Liver (tissue), 9 donors: ENCODE results near the gene PIGA. TPM values are rescaled to one million over a fixed set of nuclear protein-coding genes. Genes with fewer than 3 reads are reported as not detected.

Experiments used
- DNase-seq: peaks from one replicate; pipeline ENCODE4 v3.0.0-alpha.2; 2017; ENCODE audit warnings: low spot score
- H3K27ac ChIP-seq, 2 donors: one replicate each; pipeline ENCODE4 v1.7.0; 2013; ENCODE audit warnings: inconsistent platforms in 2 of 2, low read length in 2 of 2, control low read depth in 1 of 2, low read depth in 1 of 2, mild to moderate bottlenecking in 1 of 2
- H3K27me3 ChIP-seq, 4 donors: one replicate each; pipeline versions ENCODE4 v1.6.1 to v1.7.0; 2013; ENCODE audit warnings: low read length in 3 of 4, inconsistent platforms in 1 of 4, mild to moderate bottlenecking in 1 of 4, moderate library complexity in 1 of 4; ENCODE audit not compliant: control insufficient read depth in 4 of 4, insufficient read depth in 4 of 4
- H3K36me3 ChIP-seq, 4 donors: one replicate each; pipeline versions ENCODE4 v1.6.1 to v1.7.0; 2013; ENCODE audit warnings: low read length in 3 of 4, mild to moderate bottlenecking in 3 of 4, low read depth in 1 of 4, moderate library complexity in 1 of 4; ENCODE audit not compliant: control insufficient read depth in 4 of 4, insufficient read depth in 3 of 4
- H3K4me1 ChIP-seq, 4 donors: one replicate each; pipeline versions ENCODE4 v1.6.1 to v1.7.0; 2013; ENCODE audit warnings: low read length in 3 of 4, mild to moderate bottlenecking in 3 of 4, moderate library complexity in 1 of 4; ENCODE audit not compliant: control insufficient read depth in 4 of 4, insufficient read depth in 4 of 4
- H3K4me3 ChIP-seq, 3 donors: one replicate each; pipeline versions ENCODE4 v1.6.1 to v1.7.0; 2013; ENCODE audit warnings: low read length in 3 of 3, control low read depth in 1 of 3, low read depth in 1 of 3, mild to moderate bottlenecking in 1 of 3
- H3K9ac ChIP-seq, 2 donors: one replicate each; pipeline ENCODE4 v1.7.0; 2013; ENCODE audit warnings: low read length in 2 of 2, mild to moderate bottlenecking in 2 of 2, moderate library complexity in 2 of 2, control low read depth in 1 of 2, low read depth in 1 of 2
- H3K9me3 ChIP-seq, 4 donors: one replicate each; pipeline versions ENCODE4 v1.6.1 to v1.7.0; 2013; ENCODE audit warnings: low read length in 3 of 4; ENCODE audit not compliant: control insufficient read depth in 4 of 4
- EGR1 ChIP-seq, 2 donors: IDR thresholded peaks; 2 replicates each; pipeline ENCODE4 v1.6.1; 2016 to 2018; ENCODE audit warnings: antibody characterized with exemption in 2 of 2, low read depth in 2 of 2
- FOXA1 ChIP-seq: IDR thresholded peaks from 2 replicates; pipeline ENCODE4 v1.6.1; 2016; ENCODE audit warnings: antibody characterized with exemption
- FOXA2 ChIP-seq: IDR thresholded peaks from 2 replicates; pipeline ENCODE4 v1.6.1; 2016; ENCODE audit warnings: antibody characterized with exemption
- GABPA ChIP-seq, 2 donors: IDR thresholded peaks in 1 of 2; conservative IDR thresholded peaks in 1 of 2; 2 replicates each; pipeline ENCODE4 v1.6.1; 2016; ENCODE audit warnings: antibody characterized with exemption in 2 of 2, mild to moderate bottlenecking in 1 of 2, moderate library complexity in 1 of 2
- HNF4A ChIP-seq, 2 donors: conservative IDR thresholded peaks; 2 replicates each; pipeline ENCODE4 v1.6.1; 2016; ENCODE audit warnings: antibody characterized with exemption in 2 of 2, mild to moderate bottlenecking in 2 of 2
- HNF4G ChIP-seq: IDR thresholded peaks from 2 replicates; pipeline ENCODE4 v1.6.1; 2016; ENCODE audit warnings: antibody characterized with exemption
- JUND ChIP-seq, 2 donors: IDR thresholded peaks; 2 replicates each; pipeline ENCODE4 v1.6.1; 2016; ENCODE audit warnings: antibody characterized with exemption in 2 of 2
- NR2F2 ChIP-seq: IDR thresholded peaks from 2 replicates; pipeline ENCODE4 v1.6.1; 2016; ENCODE audit warnings: antibody characterized with exemption
- RAD21 ChIP-seq, 2 donors: IDR thresholded peaks; 2 replicates each; pipeline ENCODE4 v1.6.1; 2016; ENCODE audit warnings: antibody characterized with exemption in 2 of 2, mild to moderate bottlenecking in 2 of 2
- RXRA ChIP-seq, 2 donors: IDR thresholded peaks; 2 replicates each; pipeline ENCODE4 v1.6.1; 2017 to 2018; ENCODE audit warnings: antibody characterized with exemption in 2 of 2, mild to moderate bottlenecking in 1 of 2
- SP1 ChIP-seq: IDR thresholded peaks from 2 replicates; pipeline ENCODE4 v1.6.1; 2018; ENCODE audit warnings: antibody characterized with exemption, mild to moderate bottlenecking
- TAF1 ChIP-seq: conservative IDR thresholded peaks from 2 replicates; pipeline ENCODE4 v1.6.1; 2016; ENCODE audit warnings: antibody characterized with exemption, mild to moderate bottlenecking
- YY1 ChIP-seq: IDR thresholded peaks from 2 replicates; pipeline ENCODE4 v1.6.1; 2016; ENCODE audit warnings: antibody characterized with exemption, mild to moderate bottlenecking
- WGBS: extraction: QIAGEN DNeasy Blood & Tissue Kit; methylation state at CpG from one replicate; pipeline ENCODE4 v1.1.7; 2013; 5-methylcytosine and 5-hydroxymethylcytosine counted together
- polyA plus RNA-seq, 2 donors: library from polyadenylated mRNA; stranded (reverse) in 1 of 2; unstranded in 1 of 2; fragments of 200-250 nt in 1 of 2; fragments of >200 nt in 1 of 2; fragmentation: Nextera tagmentation in 1 of 2; extraction: Ambion mirVana in 1 of 2; gene quantifications; one replicate each; pipeline versions ENCODE4 v1.2.1 to v1.2.3, GENCODE V29; 2013 to 2015
- total RNA-seq, 2 donors: library from RNA; depleted of rRNA; stranded (reverse); fragments of >200 nt; gene quantifications; one replicate each; pipeline ENCODE4 v1.2.3, GENCODE V29; 2014
- TF ChIP-seq, protein P1 (sequence below): IDR thresholded peaks from 2 replicates; pipeline ENCODE4 v1.6.1; 2016; ENCODE audit warnings: antibody characterized with exemption
- TF ChIP-seq, protein P2 (sequence below): IDR thresholded peaks from 2 replicates; pipeline ENCODE4 v1.6.1; 2016; ENCODE audit warnings: antibody characterized with exemption
- TF ChIP-seq, protein P3 (sequence below): IDR thresholded peaks from 2 replicates; pipeline ENCODE4 v1.6.1; 2016; ENCODE audit warnings: antibody characterized with exemption, mild to moderate bottlenecking
- TF ChIP-seq, protein P4 (sequence below): fragments of 150-350 bp; IDR thresholded peaks from 2 replicates; pipeline ENCODE4 v1.5.1; 2017; ENCODE audit warnings: improper control_type of control experiment, low read depth, low read length; ENCODE audit not compliant: missing input control
- TF ChIP-seq, protein P5 (sequence below): IDR thresholded peaks from 2 replicates; pipeline ENCODE4 v1.6.1; 2016; ENCODE audit warnings: antibody characterized with exemption
- donor health status: healthy.
- donor health status: healthy.
- donor health status: healthy.
- donor health status: healthy.
- donor health status: healthy.

The PIGA gene
- total and polyA plus RNA-seq, 4 donors: 3.0 to 8.7 (median 5.6) TPM

DNA sequence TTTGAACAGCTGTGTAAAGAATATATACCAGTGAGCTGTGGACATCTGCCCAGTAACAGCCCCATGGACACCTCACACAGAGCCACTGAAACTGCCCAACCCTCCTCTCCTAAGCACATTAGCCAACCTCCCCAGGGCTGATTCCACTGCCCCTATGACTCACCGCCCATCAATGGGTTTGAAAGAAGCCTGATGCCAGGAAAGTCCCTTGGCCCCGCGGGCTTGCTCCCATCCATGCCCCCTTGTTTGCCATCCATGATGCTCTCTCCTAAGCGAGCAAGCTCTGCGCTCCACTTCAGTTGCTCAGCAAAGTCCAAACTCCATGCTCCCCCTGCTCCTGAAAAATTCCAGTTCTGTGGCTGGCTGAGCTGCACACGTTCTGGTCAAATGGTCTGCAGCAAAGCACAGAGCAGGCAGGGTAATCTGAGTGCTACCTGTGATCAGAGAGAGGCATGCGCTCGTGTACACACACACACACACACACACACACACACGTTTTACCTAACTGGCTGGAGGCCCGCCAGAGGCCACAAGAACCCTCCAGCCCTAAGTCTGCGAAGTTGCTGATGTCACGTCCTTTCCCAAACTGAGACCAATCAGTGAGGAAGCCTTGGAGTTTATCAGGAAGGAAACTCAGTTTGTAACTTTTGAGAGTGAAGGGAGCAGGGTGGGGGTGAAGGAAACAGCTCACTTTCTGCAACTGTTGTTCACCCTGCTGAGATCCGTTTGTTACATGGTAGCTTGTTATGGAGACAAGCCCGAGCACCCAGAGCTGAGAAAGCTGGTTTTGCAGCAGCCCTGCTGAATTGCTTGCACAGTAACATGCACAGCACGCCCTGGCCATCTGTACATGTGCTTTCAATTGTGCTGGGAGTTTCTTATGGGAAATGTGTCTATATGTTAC, 65.5 kb downstream of the PIGA start, which contains the start of gene ASB9:
Gene ASB9, minus strand, starts transcription at position 466 of the 904 bp plus-strand sequence. Its CDS starts 209 bp downstream, at position 257.
- Histone ChIP-seq H3K27me3 (no peaks in the 10 kb centered on the region), H3K4me1 (peaks cover 4 to 15% (median 9%) of the 10 kb centered on the region in 4 donors), H3K27ac (peak within 1 kb of the TSS; percentile 85 to 88), H3K9ac (peak within 1 kb of the TSS; percentile 47 to 75), H3K4me3 (peak within 1 kb of the TSS in 1 of 3 donors; percentile 23), H3K36me3 (peaks cover 0 to 2% (median 0%) of the 10 kb centered on the region in 4 donors), H3K9me3 (no peaks in the 10 kb centered on the region)
- DNase-seq: peak; percentile 49
- 6% methylated on average over 15 of the region's 15 CpGs for WGBS
- TF ChIP-seq HNF4A (conservative IDR thresholded peaks at IDR 0.05) (peak; percentile 79 to 81), RAD21 (IDR thresholded peaks at IDR 0.05) (peak; percentile 28 to 31), FOXA2 (no peak), FOXA1 (no peak), NR2F2 (no peak), SP1 (peak; percentile 87), RXRA (IDR thresholded peaks at IDR 0.05) (peak; percentile 79 to 92), HNF4G (peak; percentile 46), YY1 (peak; percentile 81), EGR1 (IDR thresholded peaks at IDR 0.05; ENCODE audit: low read depth in 2 of 2) (no peak), JUND (IDR thresholded peaks at IDR 0.05) (peak; percentile 92 to 96), TAF1 (peak; percentile 21), GABPA (IDR thresholded peaks at IDR 0.05 in 1 of 2, conservative IDR thresholded peaks at IDR 0.05 in 1 of 2) (peak in 1 of 2 donors; percentile 38)
- TF ChIP-seq, protein P1, sequence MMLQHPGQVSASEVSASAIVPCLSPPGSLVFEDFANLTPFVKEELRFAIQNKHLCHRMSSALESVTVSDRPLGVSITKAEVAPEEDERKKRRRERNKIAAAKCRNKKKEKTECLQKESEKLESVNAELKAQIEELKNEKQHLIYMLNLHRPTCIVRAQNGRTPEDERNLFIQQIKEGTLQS: peak; percentile 84
- TF ChIP-seq, protein P2, sequence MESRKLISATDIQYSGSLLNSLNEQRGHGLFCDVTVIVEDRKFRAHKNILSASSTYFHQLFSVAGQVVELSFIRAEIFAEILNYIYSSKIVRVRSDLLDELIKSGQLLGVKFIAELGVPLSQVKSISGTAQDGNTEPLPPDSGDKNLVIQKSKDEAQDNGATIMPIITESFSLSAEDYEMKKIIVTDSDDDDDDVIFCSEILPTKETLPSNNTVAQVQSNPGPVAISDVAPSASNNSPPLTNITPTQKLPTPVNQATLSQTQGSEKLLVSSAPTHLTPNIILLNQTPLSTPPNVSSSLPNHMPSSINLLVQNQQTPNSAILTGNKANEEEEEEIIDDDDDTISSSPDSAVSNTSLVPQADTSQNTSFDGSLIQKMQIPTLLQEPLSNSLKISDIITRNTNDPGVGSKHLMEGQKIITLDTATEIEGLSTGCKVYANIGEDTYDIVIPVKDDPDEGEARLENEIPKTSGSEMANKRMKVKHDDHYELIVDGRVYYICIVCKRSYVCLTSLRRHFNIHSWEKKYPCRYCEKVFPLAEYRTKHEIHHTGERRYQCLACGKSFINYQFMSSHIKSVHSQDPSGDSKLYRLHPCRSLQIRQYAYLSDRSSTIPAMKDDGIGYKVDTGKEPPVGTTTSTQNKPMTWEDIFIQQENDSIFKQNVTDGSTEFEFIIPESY: peak; percentile 57
- TF ChIP-seq, protein P3, sequence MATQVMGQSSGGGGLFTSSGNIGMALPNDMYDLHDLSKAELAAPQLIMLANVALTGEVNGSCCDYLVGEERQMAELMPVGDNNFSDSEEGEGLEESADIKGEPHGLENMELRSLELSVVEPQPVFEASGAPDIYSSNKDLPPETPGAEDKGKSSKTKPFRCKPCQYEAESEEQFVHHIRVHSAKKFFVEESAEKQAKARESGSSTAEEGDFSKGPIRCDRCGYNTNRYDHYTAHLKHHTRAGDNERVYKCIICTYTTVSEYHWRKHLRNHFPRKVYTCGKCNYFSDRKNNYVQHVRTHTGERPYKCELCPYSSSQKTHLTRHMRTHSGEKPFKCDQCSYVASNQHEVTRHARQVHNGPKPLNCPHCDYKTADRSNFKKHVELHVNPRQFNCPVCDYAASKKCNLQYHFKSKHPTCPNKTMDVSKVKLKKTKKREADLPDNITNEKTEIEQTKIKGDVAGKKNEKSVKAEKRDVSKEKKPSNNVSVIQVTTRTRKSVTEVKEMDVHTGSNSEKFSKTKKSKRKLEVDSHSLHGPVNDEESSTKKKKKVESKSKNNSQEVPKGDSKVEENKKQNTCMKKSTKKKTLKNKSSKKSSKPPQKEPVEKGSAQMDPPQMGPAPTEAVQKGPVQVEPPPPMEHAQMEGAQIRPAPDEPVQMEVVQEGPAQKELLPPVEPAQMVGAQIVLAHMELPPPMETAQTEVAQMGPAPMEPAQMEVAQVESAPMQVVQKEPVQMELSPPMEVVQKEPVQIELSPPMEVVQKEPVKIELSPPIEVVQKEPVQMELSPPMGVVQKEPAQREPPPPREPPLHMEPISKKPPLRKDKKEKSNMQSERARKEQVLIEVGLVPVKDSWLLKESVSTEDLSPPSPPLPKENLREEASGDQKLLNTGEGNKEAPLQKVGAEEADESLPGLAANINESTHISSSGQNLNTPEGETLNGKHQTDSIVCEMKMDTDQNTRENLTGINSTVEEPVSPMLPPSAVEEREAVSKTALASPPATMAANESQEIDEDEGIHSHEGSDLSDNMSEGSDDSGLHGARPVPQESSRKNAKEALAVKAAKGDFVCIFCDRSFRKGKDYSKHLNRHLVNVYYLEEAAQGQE: peak; percentile 59
- TF ChIP-seq, protein P4, sequence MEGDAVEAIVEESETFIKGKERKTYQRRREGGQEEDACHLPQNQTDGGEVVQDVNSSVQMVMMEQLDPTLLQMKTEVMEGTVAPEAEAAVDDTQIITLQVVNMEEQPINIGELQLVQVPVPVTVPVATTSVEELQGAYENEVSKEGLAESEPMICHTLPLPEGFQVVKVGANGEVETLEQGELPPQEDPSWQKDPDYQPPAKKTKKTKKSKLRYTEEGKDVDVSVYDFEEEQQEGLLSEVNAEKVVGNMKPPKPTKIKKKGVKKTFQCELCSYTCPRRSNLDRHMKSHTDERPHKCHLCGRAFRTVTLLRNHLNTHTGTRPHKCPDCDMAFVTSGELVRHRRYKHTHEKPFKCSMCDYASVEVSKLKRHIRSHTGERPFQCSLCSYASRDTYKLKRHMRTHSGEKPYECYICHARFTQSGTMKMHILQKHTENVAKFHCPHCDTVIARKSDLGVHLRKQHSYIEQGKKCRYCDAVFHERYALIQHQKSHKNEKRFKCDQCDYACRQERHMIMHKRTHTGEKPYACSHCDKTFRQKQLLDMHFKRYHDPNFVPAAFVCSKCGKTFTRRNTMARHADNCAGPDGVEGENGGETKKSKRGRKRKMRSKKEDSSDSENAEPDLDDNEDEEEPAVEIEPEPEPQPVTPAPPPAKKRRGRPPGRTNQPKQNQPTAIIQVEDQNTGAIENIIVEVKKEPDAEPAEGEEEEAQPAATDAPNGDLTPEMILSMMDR: no peak
- TF ChIP-seq, protein P5, sequence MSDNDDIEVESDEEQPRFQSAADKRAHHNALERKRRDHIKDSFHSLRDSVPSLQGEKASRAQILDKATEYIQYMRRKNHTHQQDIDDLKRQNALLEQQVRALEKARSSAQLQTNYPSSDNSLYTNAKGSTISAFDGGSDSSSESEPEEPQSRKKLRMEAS: peak; percentile 56

Other genes starting within 250 kb of the PIGA start
- gene ASB9, start 65.4 kb downstream of the PIGA start, total RNA-seq: 10 to 100 TPM in 1 of 2 donors, 1 to 10 TPM in 1; 2.8 to 11.3 TPM
- 1 to 10 TPM; 2.4 to 3.1 TPM for gene ASB9, start 65.4 kb downstream of the PIGA start, polyA plus RNA-seq
- not detected for gene ASB11, start 19.9 kb downstream of the PIGA start, total RNA-seq
- under 1 TPM in 1 of 2 donors, not detected in 1; 0.03 TPM for gene ASB11, start 19.9 kb downstream of the PIGA start, polyA plus RNA-seq
- under 1 TPM; 0.05 to 0.92 TPM for gene VEGFD, start 48.9 kb upstream of the PIGA start, total RNA-seq
- 1 to 10 TPM in 1 of 2 donors, under 1 TPM in 1; 0.37 to 4.5 TPM for gene VEGFD, start 48.9 kb upstream of the PIGA start, polyA plus RNA-seq
- gene PIR, start 157.8 kb upstream of the PIGA start, total RNA-seq: 10 to 100 TPM in 1 of 2 donors, 1 to 10 TPM in 1; 9.0 to 16.4 TPM
- gene PIR, start 157.8 kb upstream of the PIGA start, polyA plus RNA-seq: 10 to 100 TPM; 17.6 to 24.7 TPM
- under 1 TPM; 0.23 to 0.67 TPM for gene BMX, start 165.3 kb upstream of the PIGA start, total RNA-seq
- gene BMX, start 165.3 kb upstream of the PIGA start, polyA plus RNA-seq: under 1 TPM; 0.28 to 0.38 TPM